HL-60/S4 treated with retinoic acid at 250 ng/mL for 4 days and 3 days (cell line): ENCODE data around the gene OCIAD1.
"Not testable (repeated sequence)": the region's sequence is repeated elsewhere in the genome, so short reads cannot be mapped to it uniquely, and the experiment has no call there.

ENCODE experiments used
- in situ Hi-C: fragments of 300-500 bp; cut with MboI; formaldehyde crosslinking; loops from 2 replicates; pipeline ENCODE4 v1.7.0; 2022; ENCODE audit warnings: low sequenced_read_pairs

OCIAD1 gene

GRCh38 chr4:48816971-48817370, 13.9 kb upstream of the OCIAD1 start:
- in situ Hi-C loops: no loop called here

- in situ Hi-C loops: not testable (repeated sequence)
Observed at GRCh38 chr4:48821431-48821830, 9.5 kb upstream of the OCIAD1 start.

- in situ Hi-C loops: no loop called here
Observed at GRCh38 chr4:48827622-48828021, 3.3 kb upstream of the OCIAD1 start.

GRCh38 chr4:48831532-48832030, 693 bp downstream of the OCIAD1 start:
- in situ Hi-C loops: no loop called here

DNA sequence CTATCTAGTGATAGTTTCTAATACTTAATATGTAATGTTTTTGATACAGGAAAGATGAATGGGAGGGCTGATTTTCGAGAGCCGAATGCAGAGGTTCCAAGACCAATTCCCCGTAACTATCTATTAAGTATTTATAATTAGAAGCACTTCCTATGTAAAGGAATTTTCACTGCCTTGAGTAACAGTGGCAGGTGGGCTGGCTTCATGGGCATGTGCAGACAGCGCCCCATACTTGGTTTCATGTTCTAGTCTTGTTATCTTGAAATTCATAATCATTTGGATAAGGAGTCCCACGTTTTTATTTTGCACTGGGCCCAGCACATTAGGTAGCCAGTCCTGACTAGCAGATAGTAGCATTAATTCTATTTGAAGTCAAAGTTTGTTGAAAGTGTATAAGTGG, 1.7 kb downstream of the OCIAD1 start:
- in situ Hi-C loops: no loop called here

GRCh38 chr4:48836658-48837057, 5.8 kb downstream of the OCIAD1 start:
- in situ Hi-C loops: no loop called here

DNA sequence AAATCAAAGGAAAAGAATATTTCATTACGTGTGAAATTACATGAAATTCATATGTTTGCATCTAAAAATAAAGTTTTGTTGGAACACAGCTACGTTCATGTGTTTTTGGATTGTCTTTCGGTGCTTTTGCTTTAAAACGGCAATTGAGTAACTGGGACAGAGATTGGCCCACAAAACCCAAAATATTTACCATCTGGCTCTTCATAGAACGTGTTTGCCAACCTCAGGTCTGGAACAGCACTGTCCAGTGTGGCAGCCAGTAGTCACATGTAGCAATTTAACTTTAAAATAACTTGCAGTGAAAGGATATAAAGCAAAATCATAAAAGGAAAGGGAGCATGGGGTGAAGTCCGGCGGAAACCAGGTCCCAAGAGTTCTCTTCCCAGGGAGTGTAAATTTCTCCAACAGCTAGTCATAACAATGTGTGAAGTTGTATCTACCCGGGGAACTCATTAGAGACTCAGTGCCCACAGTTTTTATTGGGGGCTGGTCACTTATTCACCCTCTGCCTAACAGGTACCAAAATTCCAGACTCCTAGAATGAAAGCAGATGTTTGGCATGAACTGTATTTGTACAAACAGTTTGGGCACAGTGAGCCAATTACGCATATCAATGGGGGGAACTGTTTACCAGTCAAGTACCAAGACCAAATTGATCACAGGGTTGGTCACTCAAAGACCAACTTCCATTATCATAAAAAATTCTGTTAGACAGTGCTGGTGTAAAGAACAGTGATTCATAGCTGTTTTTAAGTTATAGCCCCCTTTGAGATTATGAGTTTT, 10.3 kb downstream of the OCIAD1 start:
- in situ Hi-C loops: no loop called here

- in situ Hi-C loops: no loop called here
Observed at GRCh38 chr4:48844843-48845242, 14.0 kb downstream of the OCIAD1 start.

GRCh38 chr4:48848799-48849198, 17.9 kb downstream of the OCIAD1 start:
- in situ Hi-C loops: not testable (repeated sequence)

- in situ Hi-C loops: no loop called here
Observed at GRCh38 chr4:48851651-48852050, 20.8 kb downstream of the OCIAD1 start.

DNA sequence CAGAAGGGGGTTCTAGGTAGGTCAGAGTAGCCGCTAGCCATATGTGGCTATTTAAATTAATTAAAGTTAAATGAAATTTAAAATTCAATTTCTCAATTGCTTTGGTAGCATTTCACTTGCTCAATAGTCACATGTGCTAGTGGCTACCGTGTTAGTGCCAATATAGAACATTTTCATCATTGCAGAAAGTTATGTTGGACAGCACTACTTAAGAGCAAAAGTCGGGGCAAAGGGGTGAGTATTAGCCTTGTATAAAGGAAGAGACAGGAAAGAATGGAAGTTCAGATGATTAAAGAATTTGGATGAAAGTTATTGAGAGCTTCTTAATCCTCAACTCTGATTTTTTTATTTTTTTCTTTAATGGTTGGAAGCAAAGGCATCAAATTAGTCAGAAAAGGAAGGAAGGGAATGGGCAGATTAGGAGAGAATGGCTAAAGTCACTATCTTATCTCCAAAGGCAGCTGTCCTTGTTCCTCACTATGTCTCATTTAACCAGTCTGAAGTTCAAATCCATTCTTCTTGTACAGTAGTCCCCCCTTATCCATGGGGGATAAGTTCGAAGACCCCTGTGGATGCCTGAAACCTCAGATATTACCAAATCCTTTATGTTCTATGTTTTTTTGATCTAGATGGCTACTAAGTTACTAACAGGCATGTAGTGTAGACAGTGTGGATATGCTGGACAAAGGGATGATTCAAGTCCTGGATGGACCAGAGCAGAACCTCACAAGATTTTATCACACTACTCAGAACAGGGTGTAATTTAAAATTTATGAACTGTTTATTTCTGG, 22.9 kb downstream of the OCIAD1 start:
- in situ Hi-C loops: no loop called here

- in situ Hi-C loops: no loop called here
Observed at GRCh38 chr4:48854395-48854683, 23.5 kb downstream of the OCIAD1 start.

DNA sequence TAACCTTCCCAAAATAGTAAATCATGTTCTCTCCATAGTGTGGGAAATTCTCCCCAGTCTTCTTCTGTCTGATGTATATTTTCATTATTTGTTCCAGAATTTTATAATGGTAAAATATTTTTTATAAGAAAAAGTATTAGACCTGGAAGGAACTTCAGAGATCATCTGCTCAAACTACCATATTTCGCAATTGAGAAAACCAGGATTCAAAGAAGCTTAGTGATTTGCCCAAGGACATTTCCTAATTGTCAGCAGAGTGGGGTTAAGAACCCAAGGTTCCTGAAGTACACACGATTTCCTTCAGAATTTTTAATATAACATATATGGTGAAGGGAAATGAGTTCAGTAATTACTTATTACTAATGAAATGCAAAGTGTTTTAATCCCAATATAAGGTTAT, 24.1 kb downstream of the OCIAD1 start:
- in situ Hi-C loops: no loop called here

GRCh38 chr4:48858130-48858529, 27.2 kb downstream of the OCIAD1 start:
- in situ Hi-C loops: no loop called here

GRCh38 chr4:48862038-48862437, 31.1 kb downstream of the OCIAD1 start:
- in situ Hi-C loops: no loop called here

DNA sequence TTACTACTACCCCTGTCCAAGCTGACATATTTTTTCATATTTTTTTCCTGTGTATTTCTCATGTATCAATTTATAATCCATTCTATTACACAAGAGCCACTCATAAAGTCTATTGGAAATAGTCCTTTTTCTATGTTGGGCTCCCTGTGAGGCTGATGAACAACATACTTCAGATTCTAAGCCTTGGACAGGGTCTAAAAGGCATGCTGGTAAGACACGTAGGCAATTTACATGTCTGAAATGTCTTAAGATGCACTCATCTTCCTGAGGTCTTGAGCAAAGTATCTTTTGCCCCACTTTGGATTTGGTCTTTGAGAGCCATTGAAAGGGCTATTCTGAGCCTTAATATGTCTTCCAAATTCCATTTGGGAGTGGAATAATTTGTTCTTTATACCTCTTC, 31.8 kb downstream of the OCIAD1 start:
- in situ Hi-C loops: no loop called here

DNA sequence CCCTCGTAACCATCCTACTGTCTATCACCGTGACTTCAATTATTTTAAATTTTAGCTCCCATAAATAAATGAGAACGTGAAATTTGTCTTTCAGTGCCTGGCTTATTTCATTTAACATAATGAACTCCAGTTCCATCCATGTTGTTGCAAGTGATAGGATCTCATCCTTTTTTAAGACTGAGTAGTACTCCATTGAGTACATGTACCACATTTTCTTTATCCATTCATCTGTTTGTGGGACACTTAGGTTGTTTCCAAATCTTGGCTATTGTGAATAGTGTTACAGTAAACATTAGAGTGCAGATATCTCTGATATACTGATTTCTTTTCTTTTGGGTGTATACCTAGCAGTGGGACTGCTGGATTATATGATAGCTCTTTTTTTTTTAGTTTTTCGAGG, 32.8 kb downstream of the OCIAD1 start:
- in situ Hi-C loops: no loop called here

DNA sequence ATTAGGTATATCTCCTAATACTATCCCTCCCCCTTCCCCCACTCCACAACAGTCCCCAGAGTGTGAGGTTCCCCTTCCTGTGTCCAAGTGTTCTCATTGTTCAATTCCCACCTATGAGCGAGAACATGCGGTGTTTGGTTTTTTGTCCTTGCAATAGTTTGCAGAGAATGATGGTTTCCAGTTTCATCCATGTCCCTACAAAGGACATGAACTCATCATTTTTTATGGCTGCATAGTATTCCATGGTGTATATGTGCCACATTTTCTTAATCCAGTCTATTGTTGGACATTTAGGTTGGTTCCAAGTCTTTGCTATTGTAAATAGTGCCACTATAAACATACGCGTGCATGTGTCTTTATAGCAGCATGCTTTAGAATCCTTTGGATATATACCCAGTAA, 33.8 kb downstream of the OCIAD1 start:
- in situ Hi-C loops: not testable (repeated sequence)

DNA sequence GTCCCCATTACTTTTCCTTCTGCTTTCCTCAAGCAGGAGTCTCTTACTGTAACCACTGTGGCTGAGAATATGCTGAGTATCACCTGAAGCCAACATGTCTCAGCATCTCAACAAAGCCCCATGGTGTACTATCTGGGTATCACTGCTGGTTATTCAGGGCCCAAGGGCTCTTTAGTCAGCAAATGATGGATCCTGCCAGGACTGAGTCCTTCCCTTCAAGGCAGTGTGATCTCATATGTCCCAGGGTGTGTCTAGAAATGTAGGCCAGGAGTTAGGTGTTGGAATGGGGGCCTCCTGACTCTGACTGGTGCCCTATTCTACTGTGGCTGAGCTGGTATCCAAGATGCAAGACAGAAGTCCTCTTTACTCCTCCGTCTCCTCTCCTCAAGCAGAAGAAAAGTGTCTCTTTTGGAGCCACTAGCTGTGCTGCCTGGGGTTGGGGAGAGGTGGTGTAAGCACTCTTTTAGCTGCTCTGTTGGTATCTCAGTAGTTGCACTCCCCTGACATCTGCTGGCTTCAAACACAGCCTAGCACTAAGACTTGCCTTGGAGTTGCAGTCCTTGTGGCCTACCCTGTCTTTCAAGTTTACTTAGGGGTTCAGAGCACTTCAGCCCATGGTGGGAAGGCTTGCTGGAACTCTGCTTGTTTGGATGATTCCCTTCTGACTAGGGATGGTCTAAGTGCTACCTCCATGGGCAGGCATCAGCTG, 47.1 kb downstream of the OCIAD1 start:
- in situ Hi-C loops: no loop called here

GRCh38 chr4:48879561-48880442, 48.9 kb downstream of the OCIAD1 start:
- in situ Hi-C loops: no loop called here

GRCh38 chr4:48881646-48882045, 50.8 kb downstream of the OCIAD1 start:
- in situ Hi-C loops: not testable (repeated sequence)
